Ascending aorta (tissue), 2 donors: ENCODE results near the gene SPATA31D3. TPM values are rescaled to one million over a fixed set of nuclear protein-coding genes. Genes with fewer than 3 reads are reported as not detected.

Source experiments
- DNase-seq, 2 donors: peaks; one replicate each; pipeline ENCODE4 v3.0.0-alpha.2; 2019; ENCODE audit warnings: low spot score in 2 of 2
- H3K27ac ChIP-seq, 2 donors: fragments of 200-600 bp; sonication (generic); one replicate each; pipeline ENCODE4 v1.5.1; 2016 to 2017; ENCODE audit warnings: mild to moderate bottlenecking in 1 of 2
- H3K27me3 ChIP-seq: fragments of 200-600 bp; sonication (generic); one replicate; pipeline ENCODE4 v1.5.1; 2017
- H3K36me3 ChIP-seq, 2 donors: fragments of 200-600 bp; sonication (generic); one replicate each; pipeline ENCODE4 v1.5.1; 2016
- H3K4me1 ChIP-seq, 2 donors: fragments of 200-600 bp; sonication (generic); one replicate each; pipeline ENCODE4 v1.5.1; 2016 to 2017; ENCODE audit warnings: mild to moderate bottlenecking in 1 of 2
- H3K4me3 ChIP-seq, 2 donors: fragments of 200-600 bp; sonication (generic); one replicate each; pipeline ENCODE4 v1.5.1; 2016 to 2017; ENCODE audit warnings: mild to moderate bottlenecking in 1 of 2
- H3K9me3 ChIP-seq, 2 donors: fragments of 200-600 bp; sonication (generic); one replicate each; pipeline ENCODE4 v1.5.1; 2016
- intact Hi-C: fragments of 100-400 bp; cut with DNase I; formaldehyde crosslinking; loops from one replicate; pipeline ENCODE4 v1.15.1; 2023
- total RNA-seq: library from RNA; depleted of rRNA; stranded (reverse); fragments of >200 nt; gene quantifications from one replicate; pipeline ENCODE4 v1.1.0, GENCODE V29; 2016
- TF ChIP-seq, protein P1 (sequence below), 3 experiments: fragments of 200-600 bp in 2 of 3; fragments of 450-650 bp in 1 of 3; sonication (generic) in 2 of 3; IDR thresholded peaks; one replicate each; pipeline ENCODE4 v1.5.1; 2016 to 2019; ENCODE audit warnings: antibody characterized with exemption in 3 of 3, mild to moderate bottlenecking in 1 of 3, moderate library complexity in 1 of 3

SPATA31D3 gene
- total RNA-seq, 1 donor from 2014 or later = not detected

DNA sequence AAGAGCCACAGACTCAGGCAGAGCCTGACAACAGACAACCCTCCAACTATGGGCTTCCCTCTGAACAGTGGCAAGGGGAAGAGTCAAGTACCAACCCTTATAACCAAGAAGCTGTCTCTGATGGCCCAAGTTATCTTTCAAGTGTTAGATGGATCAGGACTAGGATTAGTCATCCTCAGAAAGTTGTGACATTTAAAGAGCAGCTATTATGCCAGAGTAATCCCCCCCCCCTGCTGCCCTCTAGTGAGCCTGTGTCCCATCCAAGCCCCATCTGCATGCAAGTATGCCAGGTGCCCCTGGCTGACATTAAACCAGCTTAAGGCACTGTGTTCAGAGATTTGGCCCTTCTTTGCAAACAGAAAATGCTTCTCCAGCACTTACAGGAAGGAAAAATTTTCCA is 28.4 kb downstream of the SPATA31D3 start:
- TF ChIP-seq, protein P1, sequence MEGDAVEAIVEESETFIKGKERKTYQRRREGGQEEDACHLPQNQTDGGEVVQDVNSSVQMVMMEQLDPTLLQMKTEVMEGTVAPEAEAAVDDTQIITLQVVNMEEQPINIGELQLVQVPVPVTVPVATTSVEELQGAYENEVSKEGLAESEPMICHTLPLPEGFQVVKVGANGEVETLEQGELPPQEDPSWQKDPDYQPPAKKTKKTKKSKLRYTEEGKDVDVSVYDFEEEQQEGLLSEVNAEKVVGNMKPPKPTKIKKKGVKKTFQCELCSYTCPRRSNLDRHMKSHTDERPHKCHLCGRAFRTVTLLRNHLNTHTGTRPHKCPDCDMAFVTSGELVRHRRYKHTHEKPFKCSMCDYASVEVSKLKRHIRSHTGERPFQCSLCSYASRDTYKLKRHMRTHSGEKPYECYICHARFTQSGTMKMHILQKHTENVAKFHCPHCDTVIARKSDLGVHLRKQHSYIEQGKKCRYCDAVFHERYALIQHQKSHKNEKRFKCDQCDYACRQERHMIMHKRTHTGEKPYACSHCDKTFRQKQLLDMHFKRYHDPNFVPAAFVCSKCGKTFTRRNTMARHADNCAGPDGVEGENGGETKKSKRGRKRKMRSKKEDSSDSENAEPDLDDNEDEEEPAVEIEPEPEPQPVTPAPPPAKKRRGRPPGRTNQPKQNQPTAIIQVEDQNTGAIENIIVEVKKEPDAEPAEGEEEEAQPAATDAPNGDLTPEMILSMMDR (IDR thresholded peaks at IDR 0.05) = no peak
- Histone ChIP-seq H3K36me3 (no peaks in the 10 kb centered on the region), H3K27me3 (no peaks in the 10 kb centered on the region), H3K4me3 (no peak overlapping the region), H3K27ac (no peak overlapping the region), H3K4me1 (no peaks in the 10 kb centered on the region), H3K9me3 (no peaks in the 10 kb centered on the region)
- no peak for DNase-seq
- intact Hi-C loops = no loop called here

DNA sequence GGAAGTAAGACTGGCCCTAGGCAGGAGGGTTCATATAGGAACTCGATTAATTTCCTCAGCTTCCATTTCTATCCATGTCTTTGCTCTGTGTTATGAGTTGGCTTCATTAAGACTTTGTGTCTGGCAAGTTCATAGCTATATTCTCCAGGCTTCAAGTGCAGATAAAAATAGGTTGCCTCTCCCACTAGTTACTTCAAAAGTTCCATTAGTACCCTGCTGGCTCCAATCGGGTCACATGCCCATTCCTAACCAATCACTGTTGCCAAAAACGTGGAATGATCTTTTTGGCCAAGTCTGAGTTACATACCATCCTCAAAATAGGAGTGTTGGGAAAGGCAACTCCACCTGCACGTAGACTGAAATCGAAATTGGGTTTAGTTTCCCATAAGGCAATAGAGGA is 31.5 kb downstream of the SPATA31D3 start:
- Histone ChIP-seq H3K4me3 (no peak overlapping the region), H3K27ac (peak overlapping the region; percentile 19 to 30), H3K9me3 (no peaks in the 10 kb centered on the region), H3K36me3 (no peaks in the 10 kb centered on the region), H3K4me1 (no peaks in the 10 kb centered on the region), H3K27me3 (no peaks in the 10 kb centered on the region)
- intact Hi-C loops = no loop called here
- TF ChIP-seq, protein P1 (IDR thresholded peaks at IDR 0.05) = no peak
- DNase-seq = no peak

DNA sequence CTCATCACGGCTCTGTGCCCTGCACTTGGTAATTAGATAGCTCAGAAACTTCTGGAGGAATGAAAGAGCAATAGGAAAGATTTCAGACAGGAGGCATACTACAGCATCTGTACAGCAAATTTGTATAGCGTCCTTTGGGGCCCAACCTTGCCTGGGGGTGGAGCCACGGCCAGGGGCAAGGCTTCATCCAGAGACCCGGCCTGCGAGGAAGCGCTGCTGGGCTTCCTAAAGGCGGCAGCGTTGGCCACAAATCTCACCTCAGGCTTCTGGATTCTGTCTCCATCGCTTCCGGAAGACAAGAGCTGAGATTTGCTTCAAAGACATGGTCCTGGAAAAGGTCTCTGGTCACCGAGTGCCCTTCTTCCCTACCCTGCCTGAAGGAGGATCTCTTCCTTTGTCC is 33.1 kb downstream of the SPATA31D3 start:
- H3K27ac ChIP-seq = no peak overlapping the region
- intact Hi-C loops = no loop called here
- TF ChIP-seq, protein P1 (IDR thresholded peaks at IDR 0.05) = no peak
- no peak overlapping the region for H3K4me3 ChIP-seq
- no peaks in the 10 kb centered on the region for H3K36me3 ChIP-seq
- no peaks in the 10 kb centered on the region for H3K9me3 ChIP-seq
- no peaks in the 10 kb centered on the region for H3K27me3 ChIP-seq
- no peaks in the 10 kb centered on the region for H3K4me1 ChIP-seq
- no peak for DNase-seq

DNA sequence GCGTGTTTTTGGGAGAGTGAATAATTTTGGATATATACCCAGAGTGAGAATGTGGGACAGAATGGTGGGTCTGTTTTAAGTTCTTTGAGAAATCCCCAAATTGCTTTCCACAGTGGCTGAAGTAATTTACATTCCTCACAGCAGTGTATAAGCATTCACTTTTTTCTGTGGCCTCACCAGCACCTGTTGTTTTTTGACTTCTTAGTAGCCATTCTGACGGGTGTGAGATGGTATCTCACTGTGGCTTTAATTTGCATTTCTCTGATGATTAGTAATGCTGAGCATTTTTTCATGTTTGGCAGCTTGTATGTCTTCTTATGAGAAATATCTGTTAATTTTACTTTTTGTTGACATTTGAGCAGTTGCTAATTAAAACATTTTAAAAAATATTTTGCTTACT is 35.9 kb downstream of the SPATA31D3 start:
- H3K36me3 ChIP-seq = no peaks in the 10 kb centered on the region
- H3K27me3 ChIP-seq = no peaks in the 10 kb centered on the region
- no peaks in the 10 kb centered on the region for H3K4me1 ChIP-seq
- no peak overlapping the region for H3K4me3 ChIP-seq
- DNase-seq = no peak
- H3K27ac ChIP-seq = no peak overlapping the region
- intact Hi-C loops = no loop called here
- no peaks in the 10 kb centered on the region for H3K9me3 ChIP-seq
- TF ChIP-seq, protein P1 (IDR thresholded peaks at IDR 0.05) = no peak

DNA sequence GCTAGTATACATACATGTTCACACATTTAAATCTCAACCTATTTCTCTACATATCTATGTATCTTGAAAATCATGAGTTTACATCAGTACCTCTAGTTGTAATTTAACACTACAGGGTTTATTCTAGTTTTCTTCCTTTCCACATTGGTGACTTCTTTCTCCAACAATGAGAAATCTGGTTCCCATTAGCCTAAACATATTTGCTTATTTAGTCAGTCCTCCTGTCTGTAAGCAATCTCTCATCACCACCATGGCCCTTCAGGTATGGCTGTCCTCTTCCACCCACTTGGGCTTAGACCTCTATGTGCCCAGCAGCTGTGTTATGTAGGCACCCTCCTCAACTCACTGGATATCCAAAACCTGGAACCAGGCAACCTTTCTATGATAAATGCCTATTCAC is 37.3 kb downstream of the SPATA31D3 start:
- H3K36me3 ChIP-seq = no peaks in the 10 kb centered on the region
- H3K9me3 ChIP-seq = no peaks in the 10 kb centered on the region
- H3K27ac ChIP-seq = no peak overlapping the region
- no peak overlapping the region for H3K4me3 ChIP-seq
- no peaks in the 10 kb centered on the region for H3K27me3 ChIP-seq
- intact Hi-C loops = no loop called here
- no peaks in the 10 kb centered on the region for H3K4me1 ChIP-seq
- no peak for DNase-seq
- TF ChIP-seq, protein P1 (IDR thresholded peaks at IDR 0.05) = no peak

DNA sequence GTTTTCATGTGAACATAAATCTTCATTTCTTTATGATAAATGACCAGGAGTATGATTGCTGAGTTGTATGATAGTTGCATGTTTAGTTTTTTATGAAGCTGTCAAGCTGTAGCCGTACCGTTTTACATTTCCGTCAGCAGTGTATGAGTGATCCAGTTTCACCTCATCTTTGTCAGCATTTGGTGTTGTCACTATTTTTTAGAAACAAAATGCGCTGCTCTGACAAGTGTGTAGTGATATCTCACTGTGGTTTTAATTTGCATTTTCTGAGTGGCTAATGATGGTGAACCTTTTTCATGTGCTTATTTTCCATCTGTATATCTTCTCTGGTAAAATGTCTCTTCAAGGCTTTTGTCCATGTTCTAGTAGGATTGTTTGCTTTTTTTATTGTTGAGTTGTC is 38.6 kb downstream of the SPATA31D3 start:
- TF ChIP-seq, protein P1 (IDR thresholded peaks at IDR 0.05) = no peak
- H3K36me3 ChIP-seq = no peaks in the 10 kb centered on the region
- intact Hi-C loops = no loop called here

More for the DNA sequence above, 38.6 kb downstream of the SPATA31D3 start:
- Histone ChIP-seq H3K27me3 (no peaks in the 10 kb centered on the region), H3K27ac (no peak overlapping the region), H3K9me3 (no peaks in the 10 kb centered on the region), H3K4me1 (no peaks in the 10 kb centered on the region), H3K4me3 (no peak overlapping the region)
- DNase-seq = no peak
